HUES64 (cell line): ENCODE results near the gene XYLT1.

Experiments
- H3K27ac ChIP-seq: 2 replicates; pipeline ENCODE4 v1.7.0; 2013; ENCODE audit warnings: low read depth, low read length, inconsistent platforms
- H3K27me3 ChIP-seq: 2 replicates; pipeline ENCODE4 v1.6.1; 2013; ENCODE audit warnings: mild to moderate bottlenecking, low read length; ENCODE audit not compliant: insufficient read depth
- H3K36me3 ChIP-seq: 2 replicates; pipeline ENCODE4 v1.6.1; 2013; ENCODE audit warnings: mild to moderate bottlenecking, low read length; ENCODE audit not compliant: insufficient read depth
- H3K4me1 ChIP-seq: 2 replicates; pipeline ENCODE4 v1.6.1; 2013; ENCODE audit warnings: mild to moderate bottlenecking, low read length, moderate library complexity; ENCODE audit not compliant: insufficient read depth
- H3K4me3 ChIP-seq: 2 replicates; pipeline ENCODE4 v1.5.1; 2013; ENCODE audit warnings: mild to moderate bottlenecking, low read length, moderate library complexity
- H3K9ac ChIP-seq: 2 replicates; pipeline ENCODE4 v1.6.1; 2013; ENCODE audit warnings: mild to moderate bottlenecking, low read depth, low read length
- H3K9me3 ChIP-seq: 2 replicates; pipeline ENCODE4 v1.6.1; 2013; ENCODE audit warnings: low read depth, low read length; ENCODE audit not compliant: insufficient read depth
- WGBS: fragments of 150-250, 120-280 bp; methylation state at CpG from one replicate; pipeline ENCODE4 v1.1.7; 2013; ENCODE audit warnings: missing lambda C conversion rate; 5-methylcytosine and 5-hydroxymethylcytosine counted together

XYLT1 gene

GRCh38 chr16:17350207-17350606 lies 120.6 kb downstream of the XYLT1 start:
- no peak overlapping the region for H3K9ac ChIP-seq
- 94% methylated on average over 4 of the region's 4 CpGs for WGBS
- no peaks in the 10 kb centered on the region for H3K9me3 ChIP-seq
- no peaks in the 10 kb centered on the region for H3K27me3 ChIP-seq
- H3K4me1 ChIP-seq = no peaks in the 10 kb centered on the region
- H3K4me3 ChIP-seq = no peak overlapping the region
- no peak overlapping the region for H3K27ac ChIP-seq
- no peaks in the 10 kb centered on the region for H3K36me3 ChIP-seq

- Histone ChIP-seq H3K36me3 (no peaks in the 10 kb centered on the region), H3K9ac (no peak overlapping the region), H3K27me3 (no peaks in the 10 kb centered on the region), H3K27ac (no peak overlapping the region), H3K4me3 (no peak overlapping the region), H3K4me1 (no peaks in the 10 kb centered on the region), H3K9me3 (no peaks in the 10 kb centered on the region)
- WGBS = 91% methylated on average over 11 of the region's 11 CpGs
These were observed 121.9 kb downstream of the XYLT1 start for GRCh38 chr16:17348826-17349225.

GRCh38 chr16:17348042-17348783 lies 122.5 kb downstream of the XYLT1 start:
- Histone ChIP-seq H3K27me3 (no peaks in the 10 kb centered on the region), H3K4me1 (no peaks in the 10 kb centered on the region), H3K9me3 (no peaks in the 10 kb centered on the region), H3K9ac (no peak overlapping the region), H3K27ac (no peak overlapping the region), H3K4me3 (no peak overlapping the region), H3K36me3 (no peaks in the 10 kb centered on the region)
- 95% methylated on average over 11 of the region's 11 CpGs for WGBS

- no peaks in the 10 kb centered on the region for H3K27me3 ChIP-seq
- no peaks in the 10 kb centered on the region for H3K9me3 ChIP-seq
- H3K9ac ChIP-seq = no peak overlapping the region
- H3K36me3 ChIP-seq = no peaks in the 10 kb centered on the region
- 88% methylated on average over 5 of the region's 5 CpGs for WGBS
- H3K27ac ChIP-seq = no peak overlapping the region
- H3K4me1 ChIP-seq = no peaks in the 10 kb centered on the region
- no peak overlapping the region for H3K4me3 ChIP-seq
These were observed 123.1 kb downstream of the XYLT1 start for GRCh38 chr16:17347624-17348023.

GRCh38 chr16:17346621-17347569 lies 123.9 kb downstream of the XYLT1 start:
- H3K36me3 ChIP-seq = no peaks in the 10 kb centered on the region
- WGBS = 93% methylated on average over 12 of the region's 12 CpGs
- no peak overlapping the region for H3K4me3 ChIP-seq
- no peaks in the 10 kb centered on the region for H3K27me3 ChIP-seq
- no peak overlapping the region for H3K9ac ChIP-seq
- no peaks in the 10 kb centered on the region for H3K4me1 ChIP-seq
- H3K27ac ChIP-seq = no peak overlapping the region
- no peaks in the 10 kb centered on the region for H3K9me3 ChIP-seq

- no peak overlapping the region for H3K27ac ChIP-seq
- no peaks in the 10 kb centered on the region for H3K27me3 ChIP-seq
- WGBS = 94% methylated on average over 5 of the region's 5 CpGs
- H3K9me3 ChIP-seq = no peaks in the 10 kb centered on the region
- no peak overlapping the region for H3K4me3 ChIP-seq
- no peak overlapping the region for H3K9ac ChIP-seq
- H3K36me3 ChIP-seq = no peaks in the 10 kb centered on the region
- H3K4me1 ChIP-seq = no peaks in the 10 kb centered on the region
These were observed 125.7 kb downstream of the XYLT1 start for GRCh38 chr16:17345043-17345442.

- H3K27ac ChIP-seq = no peak overlapping the region
- H3K36me3 ChIP-seq = no peaks in the 10 kb centered on the region
- no peaks in the 10 kb centered on the region for H3K27me3 ChIP-seq
- no peak overlapping the region for H3K4me3 ChIP-seq
- no peaks in the 10 kb centered on the region for H3K4me1 ChIP-seq
- no peaks in the 10 kb centered on the region for H3K9me3 ChIP-seq
- WGBS = 88% methylated on average over 8 of the region's 8 CpGs
- no peak overlapping the region for H3K9ac ChIP-seq
These were observed 127.0 kb downstream of the XYLT1 start for GRCh38 chr16:17343728-17344127.

GRCh38 chr16:17343028-17343427 lies 127.7 kb downstream of the XYLT1 start:
- Histone ChIP-seq H3K9me3 (no peaks in the 10 kb centered on the region), H3K27me3 (no peaks in the 10 kb centered on the region), H3K4me1 (no peaks in the 10 kb centered on the region), H3K27ac (no peak overlapping the region), H3K9ac (no peak overlapping the region), H3K4me3 (no peak overlapping the region), H3K36me3 (no peaks in the 10 kb centered on the region)
- WGBS = 95% methylated on average over 10 of the region's 10 CpGs

- Histone ChIP-seq H3K36me3 (no peaks in the 10 kb centered on the region), H3K27me3 (no peaks in the 10 kb centered on the region), H3K4me3 (no peak overlapping the region), H3K27ac (no peak overlapping the region), H3K9me3 (no peaks in the 10 kb centered on the region), H3K9ac (no peak overlapping the region), H3K4me1 (no peaks in the 10 kb centered on the region)
- 95% methylated on average over 2 of the region's 2 CpGs for WGBS
These were observed 128.7 kb downstream of the XYLT1 start for GRCh38 chr16:17342031-17342430.

GRCh38 chr16:17340804-17341203 lies 130.0 kb downstream of the XYLT1 start:
- Histone ChIP-seq H3K36me3 (no peaks in the 10 kb centered on the region), H3K4me3 (no peak overlapping the region), H3K27me3 (no peaks in the 10 kb centered on the region), H3K27ac (no peak overlapping the region), H3K9ac (no peak overlapping the region), H3K9me3 (no peaks in the 10 kb centered on the region), H3K4me1 (no peaks in the 10 kb centered on the region)
- 94% methylated on average over 3 of the region's 4 CpGs for WGBS

- H3K9ac ChIP-seq = no peak overlapping the region
- no peaks in the 10 kb centered on the region for H3K27me3 ChIP-seq
- H3K4me3 ChIP-seq = no peak overlapping the region
- H3K36me3 ChIP-seq = no peaks in the 10 kb centered on the region
- H3K27ac ChIP-seq = no peak overlapping the region
- H3K4me1 ChIP-seq = no peaks in the 10 kb centered on the region
- WGBS = 77% methylated on average over 7 of the region's 7 CpGs
- no peaks in the 10 kb centered on the region for H3K9me3 ChIP-seq
These were observed 130.8 kb downstream of the XYLT1 start for GRCh38 chr16:17339764-17340541.
